TTC549 (cell line): Measurements from ENCODE around the gene C9orf72.

ENCODE experiments used
- FAIRE-seq: peaks from 2 replicates; lab custom pipeline; 2012; peaks lifted over from hg19 to GRCh38; lab: Jason Lieb, UNC

Gene C9orf72

DNA sequence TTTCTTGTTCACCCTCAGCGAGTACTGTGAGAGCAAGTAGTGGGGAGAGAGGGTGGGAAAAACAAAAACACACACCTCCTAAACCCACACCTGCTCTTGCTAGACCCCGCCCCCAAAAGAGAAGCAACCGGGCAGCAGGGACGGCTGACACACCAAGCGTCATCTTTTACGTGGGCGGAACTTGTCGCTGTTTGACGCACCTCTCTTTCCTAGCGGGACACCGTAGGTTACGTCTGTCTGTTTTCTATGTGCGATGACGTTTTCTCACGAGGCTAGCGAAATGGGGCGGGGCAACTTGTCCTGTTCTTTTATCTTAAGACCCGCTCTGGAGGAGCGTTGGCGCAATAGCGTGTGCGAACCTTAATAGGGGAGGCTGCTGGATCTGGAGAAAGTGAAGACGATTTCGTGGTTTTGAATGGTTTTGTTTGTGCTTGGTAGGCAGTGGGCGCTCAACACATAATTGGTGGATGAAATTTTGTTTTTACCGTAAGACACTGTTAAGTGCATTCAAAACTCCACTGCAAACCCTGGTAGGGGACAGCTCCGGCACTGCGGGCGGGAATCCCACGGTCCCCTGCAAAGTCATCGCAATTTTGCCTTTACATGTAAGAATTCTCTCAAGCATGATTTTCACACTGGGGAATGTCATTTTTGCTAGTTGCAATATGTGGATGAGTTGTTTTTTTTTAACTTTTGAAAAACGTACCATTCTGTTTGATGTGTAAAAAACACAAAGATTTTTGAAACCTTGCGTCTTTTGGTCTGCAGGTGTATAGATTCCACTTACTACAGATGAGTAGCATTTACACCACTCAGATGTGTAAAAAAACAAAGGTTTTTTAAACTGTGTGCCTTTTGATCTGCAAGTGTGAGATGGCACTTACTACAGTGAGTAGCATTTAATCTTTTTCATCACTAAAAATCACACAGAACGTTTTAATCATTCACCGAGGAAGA lies 631 bp upstream of the C9orf72 start:
- FAIRE-seq = peak; percentile 92

DNA sequence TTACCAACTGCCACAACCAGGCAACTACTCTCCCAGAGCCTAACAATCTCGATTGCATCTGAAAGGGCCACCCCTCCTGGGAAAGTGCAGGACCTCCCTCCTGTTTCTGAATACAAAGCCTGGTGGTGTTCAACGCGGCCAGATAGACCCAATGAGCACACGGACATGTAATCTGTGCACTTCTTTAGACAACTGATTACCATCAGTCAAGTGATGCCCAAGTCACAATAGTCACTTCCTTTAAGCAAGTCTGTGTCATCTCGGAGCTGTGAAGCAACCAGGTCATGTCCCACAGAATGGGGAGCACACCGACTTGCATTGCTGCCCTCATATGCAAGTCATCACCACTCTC lies 739 bp downstream of the C9orf72 start:
- no peak for FAIRE-seq

DNA sequence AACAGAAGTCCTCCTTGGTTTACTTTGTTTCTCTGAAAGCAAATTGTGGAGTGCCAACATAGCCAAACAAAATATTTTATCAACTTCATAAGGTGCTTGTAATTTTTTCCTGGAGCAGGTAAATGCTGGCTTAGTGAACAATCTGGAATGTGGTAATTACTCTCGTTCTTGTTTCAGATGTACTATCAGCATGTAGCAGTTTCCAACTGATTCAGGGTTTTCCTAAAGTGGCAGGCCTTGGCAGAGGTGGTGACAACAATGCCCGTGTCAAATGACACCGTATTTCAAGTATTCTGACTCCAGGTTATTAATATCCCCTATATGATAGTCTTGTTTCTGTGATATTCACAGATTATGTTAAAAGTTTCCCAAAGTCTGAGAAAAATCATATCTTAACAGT lies 1.2 kb downstream of the C9orf72 start:
- no peak for FAIRE-seq

DNA sequence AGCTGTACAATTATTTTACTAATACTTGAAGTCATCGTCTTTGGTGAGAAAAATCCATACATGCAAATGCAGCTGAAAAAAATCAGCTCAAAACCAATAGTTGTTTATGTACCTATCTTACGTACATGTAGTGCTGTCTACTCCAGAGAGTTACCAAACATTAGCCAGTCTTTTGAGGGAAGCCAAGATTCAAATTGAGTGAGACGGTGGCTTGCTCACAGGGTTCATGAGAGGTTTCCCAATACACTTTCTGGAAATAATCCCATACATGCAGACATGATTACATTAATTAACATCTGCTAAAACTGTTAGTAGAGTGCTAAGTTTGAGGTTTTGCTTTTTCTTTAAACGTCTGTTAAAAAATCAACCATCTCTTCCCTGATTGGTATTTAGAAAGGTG lies 2.3 kb downstream of the C9orf72 start:
- FAIRE-seq = no peak

DNA sequence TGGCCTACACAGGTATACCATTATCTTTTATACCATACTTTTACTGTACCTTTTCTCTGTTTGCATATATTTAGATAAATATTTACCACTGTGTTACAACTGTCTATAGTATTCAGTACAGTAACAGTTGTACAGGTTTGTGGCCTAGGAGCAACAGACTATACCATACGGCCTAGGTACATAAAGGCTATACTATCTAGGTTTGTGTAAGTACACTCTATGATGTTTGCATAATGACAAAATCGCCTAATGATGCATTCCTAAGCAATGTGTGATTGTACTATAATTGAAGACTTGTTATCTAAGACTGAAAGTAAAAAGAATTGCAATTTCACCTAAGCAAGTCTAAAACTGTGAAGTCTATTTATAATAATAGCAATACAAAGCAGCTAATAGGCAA lies 3.9 kb downstream of the C9orf72 start:
- FAIRE-seq = no peak

DNA sequence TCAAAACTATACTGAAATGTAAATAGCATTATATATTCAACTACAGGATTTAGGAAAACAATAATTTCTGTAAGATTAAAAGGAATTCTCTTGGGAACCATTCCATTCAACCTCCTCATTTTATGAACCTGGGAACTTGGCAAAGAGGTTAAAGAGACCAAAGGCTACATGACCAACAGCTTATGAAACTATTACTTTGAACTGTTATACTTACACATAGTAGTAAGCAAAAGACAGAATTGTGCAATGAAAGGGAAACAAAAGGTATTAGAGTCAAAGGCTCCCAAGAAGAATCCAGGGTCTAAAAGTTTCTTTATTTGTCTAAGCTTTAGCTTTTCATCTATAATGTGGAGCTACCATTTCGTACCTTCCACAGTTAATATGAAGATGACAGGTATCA lies 7.2 kb downstream of the C9orf72 start:
- FAIRE-seq = no peak

DNA sequence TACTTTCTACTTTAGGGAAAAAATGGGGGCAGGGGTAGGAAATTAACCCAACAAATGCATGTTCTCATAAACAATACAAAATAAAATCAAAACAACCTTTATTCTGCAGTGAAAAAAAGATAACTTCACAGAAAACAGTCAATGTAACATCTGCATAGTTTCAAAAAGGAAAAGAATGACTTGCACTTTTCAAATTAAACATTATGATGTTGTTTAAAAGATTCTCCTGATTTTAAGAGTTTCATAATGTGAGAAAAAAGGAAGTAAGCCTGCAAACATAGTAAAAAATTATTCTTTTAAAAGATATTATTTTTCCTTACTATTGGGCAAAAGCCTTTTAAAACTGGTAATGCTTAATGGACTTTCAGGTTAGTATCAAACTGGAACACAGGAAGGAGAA lies 7.6 kb downstream of the C9orf72 start:
- FAIRE-seq = no peak

DNA sequence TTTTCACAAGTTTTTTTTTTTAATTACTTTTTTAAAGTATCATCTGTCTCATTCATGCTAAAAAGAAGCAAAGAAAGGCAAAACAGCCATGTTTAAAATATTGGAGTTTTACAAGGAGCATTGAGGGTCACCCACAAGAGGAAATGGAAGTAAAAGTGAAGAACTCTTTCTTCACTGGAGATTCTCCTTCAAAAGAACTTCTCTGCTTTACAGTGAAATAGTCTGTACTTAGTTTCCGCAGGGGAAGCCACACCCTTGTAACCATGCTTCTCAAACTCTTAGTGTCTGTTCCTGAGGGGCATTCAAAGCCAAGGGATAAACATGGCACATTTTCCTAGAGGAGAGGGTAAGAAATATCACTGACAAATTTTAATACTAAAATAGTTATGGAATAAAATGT lies 8.6 kb downstream of the C9orf72 start:
- FAIRE-seq = no peak

DNA sequence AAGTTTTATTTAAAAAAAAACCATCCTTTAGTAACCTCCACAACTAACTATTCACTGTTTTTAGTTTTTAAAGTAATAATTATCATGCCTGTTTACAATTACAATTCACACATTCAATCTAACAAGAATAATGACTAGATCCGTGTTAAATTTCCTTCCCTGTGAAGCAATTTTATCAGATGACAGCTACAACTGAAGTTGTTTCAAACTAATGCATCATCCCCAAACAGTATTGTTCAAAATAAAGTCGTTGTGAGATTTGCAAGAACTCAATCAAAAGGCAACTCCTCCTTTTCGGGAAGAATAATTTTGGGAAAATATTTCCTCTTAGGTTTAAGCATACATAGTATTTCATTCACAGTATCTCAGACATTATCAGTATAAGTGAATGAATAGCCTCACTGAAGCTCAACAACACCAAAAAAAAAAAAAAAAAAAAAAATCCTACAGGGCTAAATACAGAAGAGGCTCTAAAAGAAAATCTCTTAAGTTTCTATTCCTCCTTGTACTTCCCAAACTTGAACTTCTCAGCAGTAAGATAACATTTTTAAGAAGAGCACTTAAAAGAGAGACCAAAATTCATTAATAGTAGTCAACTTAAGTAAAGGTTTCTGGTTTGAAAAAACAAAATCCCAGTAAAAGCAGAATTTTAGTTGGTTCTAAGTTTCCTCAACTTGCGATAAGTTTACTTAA lies 9.4 kb downstream of the C9orf72 start:
- no peak for FAIRE-seq

DNA sequence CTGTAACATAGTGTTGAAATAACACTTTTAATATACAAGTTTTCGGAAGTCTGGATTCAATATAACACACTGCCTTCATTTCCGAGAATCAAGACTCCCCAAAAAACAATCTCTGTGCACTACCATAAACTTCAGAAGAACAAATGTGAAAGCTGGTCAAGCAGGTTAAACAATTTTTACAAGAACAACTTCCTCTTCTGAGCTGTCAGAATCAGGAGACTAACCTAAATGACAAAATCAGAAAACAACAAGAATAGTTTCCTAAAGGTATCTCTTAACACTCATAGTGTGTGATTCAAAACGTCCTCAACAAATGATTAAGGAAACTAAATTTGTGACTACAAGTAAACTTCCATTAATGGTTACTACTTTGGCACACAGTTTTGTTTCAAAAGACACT lies 11.6 kb downstream of the C9orf72 start:
- FAIRE-seq = no peak

DNA sequence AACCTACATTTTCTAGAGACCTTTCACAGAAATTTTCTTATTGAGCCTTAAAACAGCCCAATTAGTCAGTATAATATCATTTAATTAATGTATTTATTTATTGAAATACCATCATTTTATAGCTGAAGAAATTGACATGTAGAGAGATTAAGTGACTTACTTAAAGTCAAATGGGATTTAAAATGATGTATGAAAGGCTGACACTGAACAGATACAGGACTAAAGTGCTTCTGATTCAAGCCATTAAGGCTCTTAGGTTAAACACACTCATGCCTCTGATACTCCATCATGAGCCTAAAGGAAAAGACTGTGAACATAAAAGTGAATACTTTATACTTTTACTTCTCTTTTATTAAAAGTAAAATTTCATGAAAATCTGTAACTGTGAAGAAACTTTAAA lies 12.8 kb downstream of the C9orf72 start:
- no peak for FAIRE-seq

DNA sequence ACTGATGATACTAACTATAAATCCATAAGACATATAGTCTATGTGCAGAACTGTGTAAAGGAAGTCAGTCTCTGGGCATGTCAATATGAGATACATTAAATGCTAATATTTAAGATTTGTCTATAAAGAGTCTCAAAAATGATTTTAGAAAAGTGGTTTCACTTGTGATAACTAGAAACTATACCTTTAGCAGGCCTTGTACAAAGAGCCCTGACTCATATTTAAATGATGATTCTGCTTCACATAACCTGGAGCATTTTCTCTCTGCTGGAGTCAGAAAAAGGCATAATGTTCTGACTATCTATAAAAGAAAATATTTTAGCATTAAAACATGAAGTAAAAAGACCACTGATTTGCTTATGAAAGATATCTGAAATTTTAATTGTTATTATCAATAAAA lies 15.0 kb downstream of the C9orf72 start:
- no peak for FAIRE-seq

DNA sequence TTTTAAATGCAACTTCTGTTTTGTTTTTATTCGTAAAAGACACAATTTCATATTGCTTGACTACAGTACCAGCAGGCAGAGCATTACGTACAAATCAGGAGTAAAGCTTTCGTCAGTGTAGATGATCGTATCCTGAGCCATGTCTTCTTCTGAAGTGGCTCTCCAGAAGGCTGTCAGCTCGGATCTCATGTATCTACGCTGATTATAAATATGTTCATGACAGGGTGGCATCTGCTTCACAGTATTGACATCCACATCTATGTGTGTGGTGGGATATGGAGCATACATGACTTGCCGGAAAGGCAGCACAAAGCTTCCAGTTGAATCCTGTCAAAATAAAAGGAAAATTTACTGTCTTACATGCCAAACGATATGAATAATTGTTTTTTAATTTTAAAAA lies 16.8 kb downstream of the C9orf72 start:
- no peak for FAIRE-seq

DNA sequence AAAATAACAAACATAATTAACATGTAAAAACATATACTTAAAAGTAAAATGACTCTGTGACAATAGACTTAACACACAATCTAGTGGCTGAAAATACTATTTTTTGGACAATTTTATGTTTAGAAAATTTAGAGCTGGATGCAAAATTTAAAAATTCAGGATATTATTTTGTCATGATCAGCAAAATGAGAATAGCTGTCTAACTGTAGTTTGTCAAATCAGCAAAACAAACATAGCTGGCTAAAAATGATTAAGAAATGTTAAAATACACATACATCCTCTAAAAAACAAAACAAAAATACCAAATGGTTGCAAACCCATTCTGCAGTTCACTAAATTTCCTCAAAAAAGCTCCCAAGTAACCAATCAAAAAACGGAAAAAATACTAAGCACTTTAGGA lies 18.6 kb downstream of the C9orf72 start:
- no peak for FAIRE-seq

DNA sequence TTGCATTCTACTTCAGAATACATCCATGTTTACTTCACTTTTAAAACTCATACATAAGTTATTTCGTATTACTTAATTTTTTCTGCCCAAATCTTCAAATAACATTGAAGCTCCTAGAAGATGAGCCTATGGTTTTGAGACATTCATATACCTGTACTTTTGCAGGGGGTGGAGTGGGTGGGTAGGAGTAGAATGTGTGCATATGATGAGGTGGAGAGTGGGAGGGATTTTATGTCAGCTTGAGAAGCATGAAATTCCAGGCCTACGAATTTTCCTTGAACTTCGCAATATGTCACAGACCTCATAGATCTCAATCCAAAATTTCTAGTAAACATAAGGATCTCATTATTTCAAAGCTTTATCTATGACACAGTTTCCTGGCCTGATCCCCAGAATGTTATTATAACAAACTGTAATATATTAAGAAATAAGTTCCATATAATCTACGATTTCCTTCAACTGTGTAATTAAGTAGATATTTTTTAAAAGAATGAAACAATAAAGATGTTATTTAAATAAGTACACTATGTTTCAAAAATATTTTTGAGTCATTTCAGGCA lies 24.0 kb downstream of the C9orf72 start:
- FAIRE-seq = no peak

DNA sequence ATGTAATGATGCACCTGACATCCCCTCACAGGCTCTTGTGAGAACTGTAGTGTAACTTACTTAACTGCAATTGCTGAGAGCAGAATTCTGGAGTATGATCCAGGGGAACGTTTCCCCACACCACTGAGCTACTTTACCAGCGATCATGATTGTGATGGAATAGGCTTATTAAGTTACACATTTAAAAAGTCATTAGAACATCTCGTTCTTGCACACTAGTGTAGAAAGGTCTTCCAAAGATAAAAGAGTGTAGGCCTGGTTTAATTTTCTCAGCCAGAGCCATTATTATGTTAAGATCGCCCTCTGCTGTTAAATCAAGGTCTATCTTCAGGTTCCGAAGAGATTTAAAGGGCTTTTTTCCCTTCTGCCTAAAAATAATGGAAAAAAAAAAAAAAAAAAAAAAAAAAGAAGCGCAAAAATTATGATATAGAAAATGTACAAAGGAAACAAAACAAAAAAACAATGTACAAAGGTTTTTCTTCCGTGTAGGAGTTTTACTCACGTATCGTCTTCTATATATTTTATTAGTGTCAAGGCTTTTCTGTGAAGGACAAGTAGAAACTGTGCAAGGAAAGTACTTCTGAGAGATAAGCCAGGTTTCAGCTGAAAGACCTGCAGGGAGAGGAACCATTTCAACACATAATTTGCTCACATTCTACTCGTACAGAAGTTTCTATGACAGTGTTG lies 25.1 kb downstream of the C9orf72 start:
- peak; percentile 85 for FAIRE-seq

DNA sequence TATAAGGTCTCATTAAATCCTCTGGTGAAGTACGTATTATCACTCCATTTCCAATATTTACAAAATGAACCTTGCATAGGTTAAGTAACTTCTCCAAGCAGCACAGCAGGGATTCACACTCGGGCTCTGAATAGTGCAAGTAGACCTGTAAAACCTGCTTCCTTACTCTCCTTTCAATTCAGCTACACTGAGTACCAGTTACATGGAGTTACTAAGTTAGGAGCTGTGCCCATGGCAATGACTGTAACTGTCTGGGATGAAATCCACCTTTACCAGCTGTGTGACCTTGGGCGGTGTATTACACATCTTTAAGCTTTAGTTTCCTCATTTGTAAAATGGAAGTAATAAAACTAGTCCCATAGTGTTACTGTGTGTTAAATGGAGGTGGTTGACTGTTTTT lies 27.8 kb downstream of the C9orf72 start:
- FAIRE-seq = no peak

DNA sequence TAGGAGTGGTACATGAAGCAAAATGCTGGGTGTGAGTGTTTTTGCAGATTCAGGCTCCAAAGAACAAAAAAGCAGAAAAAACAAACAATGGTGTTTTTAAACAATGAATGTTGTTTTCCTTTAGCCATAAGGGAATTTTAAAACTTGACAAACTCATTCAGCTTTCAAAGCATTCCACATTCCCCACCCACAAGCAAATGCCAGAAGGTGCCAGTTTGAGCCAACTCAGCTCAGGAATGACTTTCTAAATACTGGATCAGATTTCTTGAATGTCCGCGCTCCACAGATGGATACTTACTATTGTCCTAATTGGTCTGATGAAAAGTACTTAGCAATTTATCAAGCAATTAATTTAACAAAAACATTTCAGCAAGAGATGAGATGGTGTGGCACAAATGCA lies 30.8 kb downstream of the C9orf72 start:
- no peak for FAIRE-seq

DNA sequence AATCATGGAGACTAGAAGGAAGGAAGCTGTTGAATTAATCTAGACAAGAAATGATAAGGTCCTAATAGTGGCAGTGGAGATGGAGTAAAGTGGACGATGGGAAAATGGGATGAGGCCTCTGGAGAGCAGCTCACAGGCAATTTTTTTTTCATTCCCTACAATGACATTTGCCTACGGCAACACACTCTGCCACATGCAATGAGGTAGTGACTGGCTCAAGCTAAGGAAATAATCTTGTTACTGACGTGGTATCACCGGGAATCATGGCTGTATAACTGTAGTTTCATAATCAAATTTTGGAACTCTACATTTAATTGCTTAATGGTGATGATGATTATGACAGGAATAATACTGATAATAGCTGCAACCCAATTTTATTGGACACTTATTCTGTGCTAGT lies 31.5 kb downstream of the C9orf72 start:
- FAIRE-seq = no peak

DNA sequence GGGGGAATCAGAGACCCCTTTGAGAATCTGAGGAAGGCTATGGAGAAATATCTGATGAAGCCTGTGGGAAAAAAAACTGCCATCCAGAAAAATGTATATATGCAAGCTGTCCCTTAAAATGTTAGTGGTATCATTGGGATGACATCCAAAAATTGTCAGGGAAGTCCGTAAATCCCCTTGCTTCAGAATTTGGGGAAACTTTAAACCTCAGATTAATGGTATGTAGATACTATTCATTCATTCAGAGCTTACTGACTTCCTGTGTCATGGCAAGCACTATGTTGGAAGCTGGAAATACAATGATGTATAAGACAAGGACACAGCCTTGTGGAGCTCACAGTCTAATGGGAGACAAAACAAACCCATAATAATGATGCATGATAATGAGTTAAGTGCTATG lies 32.8 kb downstream of the C9orf72 start:
- no peak for FAIRE-seq

DNA sequence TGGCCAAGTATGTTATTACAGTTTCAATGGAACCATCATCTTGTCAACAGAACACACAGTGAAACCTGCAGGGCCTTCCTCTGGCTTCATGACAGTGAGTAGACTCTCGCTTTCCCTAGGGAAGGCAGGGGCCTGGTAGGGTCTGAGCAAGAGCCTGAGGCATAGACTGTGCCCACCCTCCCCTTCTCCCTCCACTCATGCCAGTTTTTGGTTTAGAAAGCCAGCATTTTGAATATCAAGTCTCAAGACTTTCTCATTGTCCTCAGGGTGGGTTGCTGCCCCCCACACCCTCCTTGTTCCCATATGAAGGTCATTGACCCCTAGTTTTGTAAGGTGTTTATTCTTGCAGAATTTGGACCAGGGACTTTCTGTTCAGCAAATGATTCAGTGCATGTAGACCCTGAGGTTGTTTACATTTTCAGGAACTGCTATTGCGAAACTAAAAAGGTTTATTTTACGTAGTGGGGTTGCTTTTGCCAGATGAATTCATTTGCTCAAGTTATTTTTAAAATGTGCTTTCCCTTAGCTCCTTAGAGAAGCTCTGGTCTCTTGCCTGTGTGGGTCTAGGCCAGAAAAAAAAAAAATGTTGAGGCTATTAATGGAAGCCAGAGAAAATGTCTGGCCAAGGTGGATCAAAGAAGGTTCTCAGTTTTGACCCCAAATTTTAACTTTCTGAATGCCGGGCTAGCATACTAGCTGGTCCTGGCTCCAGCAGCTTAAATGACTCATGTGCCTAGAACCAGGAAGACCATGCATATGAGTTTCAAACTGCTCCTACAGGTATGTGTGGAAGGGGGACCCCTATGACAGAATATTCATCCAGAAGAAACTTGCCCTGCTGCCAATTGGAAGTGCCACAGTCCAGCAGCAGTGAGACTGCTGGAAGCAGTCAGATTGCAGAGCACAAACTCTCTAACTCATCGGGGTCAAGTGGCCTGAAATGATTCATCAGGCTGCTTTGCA lies 33.5 kb downstream of the C9orf72 start:
- FAIRE-seq = no peak

DNA sequence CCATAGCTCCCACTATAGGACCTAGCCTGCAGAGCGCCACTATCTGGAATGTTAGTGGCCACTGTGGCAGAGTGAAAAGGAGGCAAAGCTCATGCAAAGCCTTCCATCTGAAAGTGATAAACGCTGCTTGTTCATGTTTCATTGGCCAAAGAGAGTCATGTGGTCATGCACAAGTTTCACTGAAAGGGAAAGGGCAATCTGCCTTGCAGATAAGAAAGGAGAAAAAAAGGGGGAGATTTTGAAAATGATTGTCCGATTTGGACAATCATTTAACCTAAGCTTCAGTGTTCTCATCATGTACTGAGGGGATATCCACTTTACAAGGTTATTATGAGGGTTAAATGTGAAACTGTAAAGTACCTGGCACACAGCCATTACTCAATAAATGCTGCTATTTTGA lies 34.6 kb downstream of the C9orf72 start:
- no peak for FAIRE-seq
